ENCODE results near the gene OPCML. TPM values are rescaled to one million over a fixed set of nuclear protein-coding genes. Genes with fewer than 3 reads are reported as not detected.

OPCML gene
- total RNA-seq, 1 donor = not detected

GRCh38 chr11:132691848-132692550, 840.3 kb downstream of the OPCML start:
- no peak overlapping the region for H3K4me3 ChIP-seq (ENCODE audit: low read depth, low read length)
- TF ChIP-seq, protein P1, sequence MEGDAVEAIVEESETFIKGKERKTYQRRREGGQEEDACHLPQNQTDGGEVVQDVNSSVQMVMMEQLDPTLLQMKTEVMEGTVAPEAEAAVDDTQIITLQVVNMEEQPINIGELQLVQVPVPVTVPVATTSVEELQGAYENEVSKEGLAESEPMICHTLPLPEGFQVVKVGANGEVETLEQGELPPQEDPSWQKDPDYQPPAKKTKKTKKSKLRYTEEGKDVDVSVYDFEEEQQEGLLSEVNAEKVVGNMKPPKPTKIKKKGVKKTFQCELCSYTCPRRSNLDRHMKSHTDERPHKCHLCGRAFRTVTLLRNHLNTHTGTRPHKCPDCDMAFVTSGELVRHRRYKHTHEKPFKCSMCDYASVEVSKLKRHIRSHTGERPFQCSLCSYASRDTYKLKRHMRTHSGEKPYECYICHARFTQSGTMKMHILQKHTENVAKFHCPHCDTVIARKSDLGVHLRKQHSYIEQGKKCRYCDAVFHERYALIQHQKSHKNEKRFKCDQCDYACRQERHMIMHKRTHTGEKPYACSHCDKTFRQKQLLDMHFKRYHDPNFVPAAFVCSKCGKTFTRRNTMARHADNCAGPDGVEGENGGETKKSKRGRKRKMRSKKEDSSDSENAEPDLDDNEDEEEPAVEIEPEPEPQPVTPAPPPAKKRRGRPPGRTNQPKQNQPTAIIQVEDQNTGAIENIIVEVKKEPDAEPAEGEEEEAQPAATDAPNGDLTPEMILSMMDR (IDR thresholded peaks at IDR 0.05; ENCODE audit: insufficient read depth, low read depth, low read length) = no peak
- no peak for DNase-seq (ENCODE audit: low read depth)

- DNase-seq (ENCODE audit: low read depth) = no peak
- H3K4me3 ChIP-seq (ENCODE audit: low read depth, low read length) = no peak overlapping the region
- TF ChIP-seq, protein P1 (IDR thresholded peaks at IDR 0.05; ENCODE audit: insufficient read depth, low read depth, low read length) = no peak
These were observed 845.4 kb downstream of the OPCML start for GRCh38 chr11:132686886-132687285.

GRCh38 chr11:132685174-132685611, 847.1 kb downstream of the OPCML start:
- H3K4me3 ChIP-seq (ENCODE audit: low read depth, low read length) = no peak overlapping the region
- TF ChIP-seq, protein P1 (IDR thresholded peaks at IDR 0.05; ENCODE audit: insufficient read depth, low read depth, low read length) = no peak
- peak; percentile 11 for DNase-seq (ENCODE audit: low read depth)

DNA sequence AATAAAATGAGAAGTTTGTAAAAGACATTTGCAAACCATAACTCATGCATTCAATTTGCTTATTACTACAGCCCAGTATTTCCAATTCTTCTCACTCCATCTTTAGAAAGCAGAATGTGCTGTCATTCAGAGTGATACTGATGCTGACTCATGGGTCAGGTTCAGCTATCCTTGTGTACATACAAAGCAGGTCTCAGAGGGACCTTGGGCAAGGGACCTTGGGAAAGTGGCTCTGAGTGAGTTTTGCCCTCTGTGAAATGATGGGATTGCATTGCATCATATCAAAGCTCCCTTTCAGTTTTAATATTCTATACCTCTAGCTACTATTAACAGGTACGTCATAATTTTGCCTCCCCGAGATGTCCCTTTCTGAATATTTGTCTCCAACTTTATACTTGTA, 848.7 kb downstream of the OPCML start:
- TF ChIP-seq, protein P1 (IDR thresholded peaks at IDR 0.05; ENCODE audit: insufficient read depth, low read depth, low read length) = no peak
- H3K4me3 ChIP-seq (ENCODE audit: low read depth, low read length) = no peak overlapping the region
- no peak for DNase-seq (ENCODE audit: low read depth)

- TF ChIP-seq, protein P1 (IDR thresholded peaks at IDR 0.05; ENCODE audit: insufficient read depth, low read depth, low read length) = no peak
These were observed 850.3 kb downstream of the OPCML start for GRCh38 chr11:132681971-132682370.

DNA sequence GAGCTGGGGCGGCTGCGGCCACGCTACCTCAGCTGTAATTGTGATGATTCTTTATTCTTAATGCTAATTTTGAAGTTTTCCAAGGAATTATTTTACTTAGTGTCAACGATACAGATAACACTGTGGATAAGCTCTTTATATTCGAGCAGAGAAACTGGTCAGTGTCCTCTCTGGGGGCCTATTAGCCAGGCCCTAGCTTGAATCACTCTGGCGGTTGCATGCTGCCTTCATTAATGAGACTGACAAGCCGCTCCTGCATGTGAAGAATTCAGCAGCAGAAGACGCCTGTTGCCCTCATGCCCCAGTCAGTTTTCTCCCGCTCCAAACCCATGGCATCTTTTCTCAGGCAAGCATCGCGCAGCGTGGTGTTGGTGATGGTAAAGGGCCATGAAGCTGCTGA, 851.7 kb downstream of the OPCML start:
- no peak overlapping the region for H3K4me3 ChIP-seq (ENCODE audit: low read depth, low read length)
- TF ChIP-seq, protein P1 (IDR thresholded peaks at IDR 0.05; ENCODE audit: insufficient read depth, low read depth, low read length) = no peak
- DNase-seq (ENCODE audit: low read depth) = no peak

More at GRCh38 chr11:132681971-132682370, 850.3 kb downstream of the OPCML start:
- no peak overlapping the region for H3K4me3 ChIP-seq (ENCODE audit: low read depth, low read length)
- DNase-seq (ENCODE audit: low read depth) = no peak

DNA sequence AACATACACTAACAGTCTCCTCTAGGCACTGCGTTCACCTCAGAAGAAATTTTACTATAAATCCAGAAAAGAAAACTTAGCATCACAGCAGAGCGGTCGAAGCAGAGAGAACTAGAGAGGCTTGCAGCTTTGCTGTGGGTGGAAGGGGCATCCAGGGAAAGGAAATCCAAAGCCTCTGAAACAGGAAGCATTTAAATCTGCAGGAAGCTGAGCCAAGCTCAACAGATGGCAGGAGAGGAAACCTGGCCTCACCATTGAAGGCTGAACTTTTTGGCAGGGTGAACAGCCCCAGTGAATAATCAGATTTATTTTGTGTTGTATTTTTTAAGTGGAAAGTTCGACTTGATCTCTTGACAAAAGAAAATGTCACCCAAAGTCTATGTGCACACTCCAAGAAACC, 858.1 kb downstream of the OPCML start:
- DNase-seq (ENCODE audit: low read depth) = no peak
- no peak overlapping the region for H3K4me3 ChIP-seq (ENCODE audit: low read depth, low read length)
- TF ChIP-seq, protein P1 (IDR thresholded peaks at IDR 0.05; ENCODE audit: insufficient read depth, low read depth, low read length) = no peak
